Measurements from ENCODE around the gene EFHB. TPM values are rescaled to one million over a fixed set of nuclear protein-coding genes. Genes with fewer than 3 reads are reported as not detected.
"Not testable (repeated sequence)": the region's sequence is repeated elsewhere in the genome, so short reads cannot be mapped to it uniquely, and the experiment has no call there.

Gene EFHB
- total and polyA plus RNA-seq, 10 of the 15 experiments (the other 5 are each of a cell fraction or from before 2014, with no cell fraction given) = 0.12 to 0.95 (median 0.53) TPM; not detected in 3

GRCh38 chr3:19957354-19957753 is 23.3 kb upstream of the EFHB start:
- DNase-seq (ENCODE audit: low read depth, low spot score); RAD21 ChIA-PET (ENCODE audit: unreplicated experiment); FAIRE-seq; H3K27ac ChIP-seq (ENCODE audit: control insufficient read depth, insufficient read depth); H3K4me2 ChIP-seq (ENCODE audit: control insufficient read depth, insufficient read depth); H3K4me3 ChIP-seq; H3K27me3 ChIP-seq (replicated peaks in 1 of 2; ENCODE audit: control insufficient read depth in 2 of 2, insufficient read depth in 2 of 2, low read length in 1 of 2); intact Hi-C loops (cut with micrococcal nuclease; ENCODE audit: unreplicated experiment); H3K9ac ChIP-seq (ENCODE audit: control insufficient read depth, insufficient read depth, low read length); BruUV-seq (replicated peaks); H3K4me1 ChIP-seq (ENCODE audit: control insufficient read depth, insufficient read depth, low read length); ATAC-seq; H2AFZ ChIP-seq (ENCODE audit: control insufficient read depth, low read depth, low read length); H3K9me3 ChIP-seq (replicated peaks; ENCODE audit: control insufficient read depth, insufficient read depth, low read length); H4K20me1 ChIP-seq (ENCODE audit: control insufficient read depth, insufficient read depth); in situ Hi-C loops (cut with MboI): not testable (repeated sequence)
- SMC1A ChIA-PET (ENCODE audit: uncharacterized antibody, unreplicated experiment) = interaction anchor here (0.6 to 1.1 kb wide), 3 partner anchors 9 to 370 kb away, joined by 3 to 5 read pairs (median 4); no protein-coding TSS in a partner anchor
- POLR2A ChIA-PET = interaction anchor here (0.6 to 0.9 kb wide), 3 partner anchors 28 to 395 kb away, joined by 3 to 6 read pairs (median 4); no protein-coding TSS in a partner anchor
- peaks cover 0 to 21% of the 10 kb centered on the region in 2 experiments for H3K36me3 ChIP-seq (ENCODE audit: control insufficient read depth in 2 of 2, insufficient read depth in 2 of 2, low read length in 1 of 2)
- CTCF ChIA-PET = interaction anchor here (0.6 to 0.7 kb wide), 2 partner anchors 14 to 59 kb away, joined by 3 to 5 read pairs; no protein-coding TSS in a partner anchor
- 94% methylated on average over 7 of the region's 9 CpGs for WGBS (ENCODE audit: insufficient coverage, insufficient replicate concordance, low lambda C conversion rate, missing lambda C conversion rate)
- H3K79me2 ChIP-seq (ENCODE audit: control insufficient read depth, insufficient read depth, low read length) = peaks cover 38% of the 10 kb centered on the region

DNA sequence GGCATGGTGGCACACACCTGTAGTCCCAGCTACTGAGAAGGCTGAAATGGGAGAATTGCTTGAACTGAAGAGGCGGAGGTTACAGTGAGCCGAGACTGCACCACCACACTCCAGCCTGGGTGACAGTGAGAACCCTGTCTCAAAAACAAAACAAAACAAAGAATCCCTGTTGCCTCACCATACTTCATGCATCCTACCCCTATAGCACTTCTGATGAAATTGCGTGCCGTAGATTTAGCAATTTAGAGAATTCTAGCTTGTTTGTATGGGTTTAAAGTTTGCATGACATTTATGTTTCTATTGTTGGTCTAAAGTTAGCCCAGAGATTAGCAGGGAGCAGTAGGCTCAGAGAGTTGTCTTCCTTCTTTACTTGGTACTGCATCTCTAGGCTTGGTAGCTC is 20.7 kb upstream of the EFHB start:
- Histone ChIP-seq H3K27me3 (replicated peaks in 1 of 2; ENCODE audit: control insufficient read depth in 2 of 2, insufficient read depth in 2 of 2, low read length in 1 of 2) (no peaks in the 10 kb centered on the region), H3K36me3 (ENCODE audit: control insufficient read depth in 2 of 2, insufficient read depth in 2 of 2, low read length in 1 of 2) (peaks cover 0 to 33% of the 10 kb centered on the region in 2 experiments), H3K4me1 (ENCODE audit: control insufficient read depth, insufficient read depth, low read length) (no peaks in the 10 kb centered on the region), H4K20me1 (ENCODE audit: control insufficient read depth, insufficient read depth) (peaks cover 3% of the 10 kb centered on the region; the same call in 1 of the 2 replicates), H3K4me2 (ENCODE audit: control insufficient read depth, insufficient read depth) (no peak overlapping the region), H2AFZ (ENCODE audit: control insufficient read depth, low read depth, low read length) (no peak overlapping the region), H3K4me3 (no peak overlapping the region), H3K9me3 (replicated peaks; ENCODE audit: control insufficient read depth, insufficient read depth, low read length) (no peaks in the 10 kb centered on the region; the same call in 2 of the 3 replicates), H3K9ac (ENCODE audit: control insufficient read depth, insufficient read depth, low read length) (no peak overlapping the region), H3K27ac (ENCODE audit: control insufficient read depth, insufficient read depth) (no peak overlapping the region), H3K79me2 (ENCODE audit: control insufficient read depth, insufficient read depth, low read length) (peaks cover 57% of the 10 kb centered on the region)
- no TSS peak for BruUV-seq (replicated peaks)
- in situ Hi-C loops (cut with MboI) (no loop called here), intact Hi-C loops (cut with micrococcal nuclease; ENCODE audit: unreplicated experiment) (no loop called here)
- FAIRE-seq = no peak
- ChIA-PET CTCF (no interaction called here), SMC1A (ENCODE audit: uncharacterized antibody, unreplicated experiment) (interaction anchor here (0.7 to 1.0 kb wide), 2 partner anchors 11 to 193 kb away, joined by 3 to 4 read pairs; no protein-coding TSS in a partner anchor), POLR2A (interaction anchor here (1.5 kb wide), 1 partner anchor 229 kb away, joined by 4 read pairs; no protein-coding TSS in a partner anchor), RAD21 (ENCODE audit: unreplicated experiment) (no interaction called here)
- WGBS (ENCODE audit: insufficient coverage, insufficient replicate concordance, low lambda C conversion rate, missing lambda C conversion rate) = 87% methylated on average over 4 of the region's 4 CpGs
- ATAC-seq = no peak
- no peak for DNase-seq (ENCODE audit: low read depth, low spot score)
- TF ChIP-seq BHLHE40 (IDR thresholded peaks at IDR 0.05; ENCODE audit: borderline replicate concordance in 1 of 2, low read depth in 2 of 2, low read length in 1 of 2) (no peak), MEF2A (IDR thresholded peaks at IDR 0.05; ENCODE audit: insufficient read depth, low read depth, low read length) (no peak), HDGF (IDR thresholded peaks at IDR 0.05) (no peak), YBX1 (IDR thresholded peaks at IDR 0.05) (no peak), CTCF (IDR thresholded peaks at IDR 0.05 in 2 of 3, conservative IDR thresholded peaks at IDR 0.05 in 1 of 3; ENCODE audit: control insufficient read depth in 2 of 3, extremely low read depth in 1 of 3, insufficient read depth in 1 of 3, low read depth in 3 of 3, low read length in 3 of 3) (no peak), LARP7 (IDR thresholded peaks at IDR 0.05) (no peak), SMAD1 (IDR thresholded peaks at IDR 0.05; ENCODE audit: low read depth, partially characterized antibody) (no peak)
- TF ChIP-seq, protein P1, sequence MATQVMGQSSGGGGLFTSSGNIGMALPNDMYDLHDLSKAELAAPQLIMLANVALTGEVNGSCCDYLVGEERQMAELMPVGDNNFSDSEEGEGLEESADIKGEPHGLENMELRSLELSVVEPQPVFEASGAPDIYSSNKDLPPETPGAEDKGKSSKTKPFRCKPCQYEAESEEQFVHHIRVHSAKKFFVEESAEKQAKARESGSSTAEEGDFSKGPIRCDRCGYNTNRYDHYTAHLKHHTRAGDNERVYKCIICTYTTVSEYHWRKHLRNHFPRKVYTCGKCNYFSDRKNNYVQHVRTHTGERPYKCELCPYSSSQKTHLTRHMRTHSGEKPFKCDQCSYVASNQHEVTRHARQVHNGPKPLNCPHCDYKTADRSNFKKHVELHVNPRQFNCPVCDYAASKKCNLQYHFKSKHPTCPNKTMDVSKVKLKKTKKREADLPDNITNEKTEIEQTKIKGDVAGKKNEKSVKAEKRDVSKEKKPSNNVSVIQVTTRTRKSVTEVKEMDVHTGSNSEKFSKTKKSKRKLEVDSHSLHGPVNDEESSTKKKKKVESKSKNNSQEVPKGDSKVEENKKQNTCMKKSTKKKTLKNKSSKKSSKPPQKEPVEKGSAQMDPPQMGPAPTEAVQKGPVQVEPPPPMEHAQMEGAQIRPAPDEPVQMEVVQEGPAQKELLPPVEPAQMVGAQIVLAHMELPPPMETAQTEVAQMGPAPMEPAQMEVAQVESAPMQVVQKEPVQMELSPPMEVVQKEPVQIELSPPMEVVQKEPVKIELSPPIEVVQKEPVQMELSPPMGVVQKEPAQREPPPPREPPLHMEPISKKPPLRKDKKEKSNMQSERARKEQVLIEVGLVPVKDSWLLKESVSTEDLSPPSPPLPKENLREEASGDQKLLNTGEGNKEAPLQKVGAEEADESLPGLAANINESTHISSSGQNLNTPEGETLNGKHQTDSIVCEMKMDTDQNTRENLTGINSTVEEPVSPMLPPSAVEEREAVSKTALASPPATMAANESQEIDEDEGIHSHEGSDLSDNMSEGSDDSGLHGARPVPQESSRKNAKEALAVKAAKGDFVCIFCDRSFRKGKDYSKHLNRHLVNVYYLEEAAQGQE (IDR thresholded peaks at IDR 0.05; ENCODE audit: low read depth, low read length) = no peak

Data from GM12878 (cell line).